Stimulated activated naive CD8-positive, alpha-beta T cell treated with anti-CD3 and anti-CD28 coated beads, Interleukin-15, Interleukin-2, amounts not matched to agents 100 ng/mL and 50 ng/mL, for 24 hours (primary cell): ENCODE measurements around the gene FBH1.

Experiments
- H3K27ac Mint-ChIP-seq: one replicate; pipeline ENCODE4 v1.8.0; 2021; ENCODE audit warnings: mild to moderate bottlenecking, mixed read lengths
- H3K27me3 Mint-ChIP-seq: one replicate; pipeline ENCODE4 v1.8.0; 2021; ENCODE audit warnings: mixed read lengths
- H3K36me3 Mint-ChIP-seq: one replicate; pipeline ENCODE4 v1.8.0; 2021; ENCODE audit warnings: low read depth, mixed read lengths
- H3K4me1 Mint-ChIP-seq: one replicate; pipeline ENCODE4 v1.8.0; 2021; ENCODE audit warnings: low read depth, mixed read lengths
- H3K4me3 Mint-ChIP-seq: one replicate; pipeline ENCODE4 v1.8.0; 2021; ENCODE audit warnings: mild to moderate bottlenecking, mixed read lengths
- H3K9me3 Mint-ChIP-seq: one replicate; pipeline ENCODE4 v1.8.0; 2021; ENCODE audit warnings: mixed read lengths

The FBH1 gene

DNA sequence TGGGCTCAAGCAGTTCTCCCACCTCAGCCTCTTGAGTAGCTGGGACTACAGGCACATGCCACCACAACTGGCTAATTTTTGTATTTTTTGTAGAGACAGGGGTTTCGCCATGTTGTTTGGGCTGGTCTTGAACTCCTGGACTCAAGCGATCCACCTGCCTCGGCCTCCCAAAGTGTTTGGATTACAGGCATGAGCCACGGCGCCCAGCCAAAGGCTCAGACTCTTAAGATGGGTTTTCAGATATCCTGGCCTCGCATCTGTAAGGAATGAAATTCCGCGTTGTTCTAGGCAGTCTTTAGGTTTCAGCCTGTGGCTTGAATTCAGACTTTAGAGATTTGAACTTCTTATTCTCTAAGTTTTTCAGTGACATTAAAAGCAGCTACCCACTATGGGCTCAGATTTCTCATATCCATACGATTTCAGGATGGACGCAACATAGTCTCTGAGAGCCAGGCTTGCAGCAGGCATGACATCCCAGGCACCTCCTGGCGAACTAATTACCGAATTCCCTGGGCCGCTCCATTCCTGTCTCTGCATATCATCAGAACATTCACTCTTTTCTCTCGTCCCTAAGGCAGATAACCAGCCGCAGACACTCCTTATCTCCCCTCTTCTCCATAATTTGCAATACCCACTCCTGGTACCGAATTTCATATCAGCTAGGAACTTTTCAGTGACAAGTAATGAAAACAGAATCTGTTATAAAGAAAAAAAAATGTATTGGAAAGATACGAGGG lies 57.6 kb downstream of the FBH1 start:
- Mint-ChIP-seq H3K9me3 (no peaks in the 10 kb centered on the region), H3K4me3 (no peak overlapping the region), H3K4me1 (peaks cover 12% of the 10 kb centered on the region), H3K36me3 (peaks cover 8% of the 10 kb centered on the region), H3K27me3 (no peaks in the 10 kb centered on the region), H3K27ac (no peak overlapping the region)

DNA sequence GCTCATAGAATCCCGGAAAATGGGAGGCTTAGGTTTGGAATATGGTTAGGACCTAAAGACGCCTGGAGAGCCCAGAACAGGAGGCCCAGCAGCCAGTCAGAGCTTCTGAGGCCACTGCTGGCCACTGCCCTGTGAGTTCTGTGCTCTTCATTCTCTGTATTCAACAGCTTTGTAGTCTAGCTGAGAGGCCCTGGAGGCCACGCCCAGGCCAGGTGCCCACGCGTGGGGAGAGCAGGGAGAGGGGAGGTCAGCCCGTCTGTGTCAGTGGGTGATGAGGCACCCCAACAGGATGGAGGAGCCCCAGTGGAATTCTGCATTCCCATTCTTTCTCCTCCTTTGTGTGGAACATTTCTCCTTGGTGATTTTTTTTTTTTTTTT lies 58.2 kb downstream of the FBH1 start:
- Mint-ChIP-seq H3K27ac (no peak overlapping the region), H3K9me3 (no peaks in the 10 kb centered on the region), H3K4me3 (no peak overlapping the region), H3K27me3 (no peaks in the 10 kb centered on the region), H3K4me1 (peaks cover 12% of the 10 kb centered on the region), H3K36me3 (peaks cover 11% of the 10 kb centered on the region)

DNA sequence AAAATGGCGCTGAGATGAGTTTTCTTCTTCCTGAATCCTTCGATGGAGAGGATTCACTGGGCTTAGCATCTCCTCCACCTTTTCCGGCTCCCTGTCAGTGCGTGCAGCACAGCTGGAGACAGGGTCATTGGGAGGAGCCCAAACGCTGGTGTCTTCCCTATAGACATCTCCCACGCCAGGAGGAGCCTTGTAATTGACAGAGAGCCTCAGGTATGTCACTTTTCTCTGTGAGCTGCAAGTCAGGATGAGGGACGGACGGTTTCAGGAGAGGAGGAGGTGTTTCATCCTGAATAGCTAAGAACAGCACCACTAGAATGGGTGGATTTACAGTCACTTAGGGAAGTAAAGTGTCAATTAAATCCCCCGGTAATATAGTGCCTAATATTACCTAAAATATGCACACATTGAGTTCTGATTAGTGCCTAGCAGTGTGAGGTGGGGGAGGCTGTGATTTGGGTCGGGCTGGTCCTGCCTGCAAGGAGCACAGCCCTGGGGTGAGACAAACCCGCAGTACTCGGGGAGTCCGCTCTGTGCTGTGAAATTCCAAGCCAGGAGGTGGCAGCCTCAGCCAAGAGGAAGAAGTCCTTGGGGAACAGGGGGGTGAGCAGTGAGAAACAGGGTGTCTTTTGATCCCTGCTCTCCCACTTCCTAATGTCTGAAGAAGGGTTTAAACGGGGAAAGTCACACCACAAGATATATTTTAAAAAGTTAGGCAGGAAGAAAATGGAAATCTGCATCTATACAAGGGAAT lies 59.1 kb downstream of the FBH1 start:
- Mint-ChIP-seq H3K27me3 (no peaks in the 10 kb centered on the region), H3K27ac (no peak overlapping the region), H3K4me3 (no peak overlapping the region), H3K9me3 (no peaks in the 10 kb centered on the region), H3K36me3 (peaks cover 17% of the 10 kb centered on the region), H3K4me1 (peaks cover 12% of the 10 kb centered on the region)

- Mint-ChIP-seq H3K9me3 (no peaks in the 10 kb centered on the region), H3K4me3 (no peak overlapping the region), H3K27me3 (no peaks in the 10 kb centered on the region), H3K4me1 (no peaks in the 10 kb centered on the region), H3K36me3 (peaks cover 21% of the 10 kb centered on the region), H3K27ac (no peak overlapping the region)
Measured at GRCh38 chr10:5951167-5951711, 61.2 kb downstream of the FBH1 start.

DNA sequence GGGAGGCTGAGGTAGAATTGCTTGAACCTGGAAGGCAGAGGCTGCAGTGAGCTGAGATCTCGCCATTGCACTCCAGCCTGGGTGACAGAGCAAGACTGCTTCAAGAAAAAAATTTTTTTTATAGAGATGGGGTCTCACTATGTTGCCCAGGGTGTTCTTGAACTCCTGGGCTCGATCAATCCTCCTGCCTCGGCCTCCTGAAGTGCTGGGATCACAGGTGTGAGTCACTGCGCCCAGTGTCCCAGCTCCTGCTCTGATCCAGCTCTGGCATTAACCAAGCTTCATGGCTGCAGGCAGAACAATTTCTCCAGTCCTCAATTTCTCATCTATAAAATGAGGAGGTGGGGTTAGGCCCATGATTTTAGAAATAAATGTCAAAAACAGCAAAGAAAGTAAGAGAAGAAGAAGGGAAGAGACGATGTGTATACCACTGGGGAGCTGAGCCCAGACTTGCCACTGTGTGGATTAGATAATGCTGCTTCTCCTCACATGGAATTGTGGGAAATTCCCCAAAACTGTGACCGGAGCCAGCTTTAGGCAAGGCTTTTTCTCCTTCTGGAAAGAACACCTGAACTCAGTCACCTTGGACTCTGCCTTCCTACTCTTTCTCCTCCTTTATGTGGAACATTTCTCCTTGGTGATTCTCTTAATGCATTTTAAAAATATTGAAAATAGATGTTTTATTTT lies 61.8 kb downstream of the FBH1 start:
- peaks cover 27% of the 10 kb centered on the region for H3K36me3 Mint-ChIP-seq
- H3K27ac Mint-ChIP-seq, result no peak overlapping the region
- H3K9me3 Mint-ChIP-seq, result no peaks in the 10 kb centered on the region
- no peak overlapping the region for H3K4me3 Mint-ChIP-seq
- no peaks in the 10 kb centered on the region for H3K27me3 Mint-ChIP-seq
- H3K4me1 Mint-ChIP-seq, result no peaks in the 10 kb centered on the region

GRCh38 chr10:5952731-5953385 lies 62.8 kb downstream of the FBH1 start:
- H3K27ac Mint-ChIP-seq, result no peak overlapping the region
- H3K36me3 Mint-ChIP-seq, result peaks cover 29% of the 10 kb centered on the region
- H3K27me3 Mint-ChIP-seq, result no peaks in the 10 kb centered on the region
- no peaks in the 10 kb centered on the region for H3K4me1 Mint-ChIP-seq
- H3K9me3 Mint-ChIP-seq, result no peaks in the 10 kb centered on the region
- H3K4me3 Mint-ChIP-seq, result no peak overlapping the region

DNA sequence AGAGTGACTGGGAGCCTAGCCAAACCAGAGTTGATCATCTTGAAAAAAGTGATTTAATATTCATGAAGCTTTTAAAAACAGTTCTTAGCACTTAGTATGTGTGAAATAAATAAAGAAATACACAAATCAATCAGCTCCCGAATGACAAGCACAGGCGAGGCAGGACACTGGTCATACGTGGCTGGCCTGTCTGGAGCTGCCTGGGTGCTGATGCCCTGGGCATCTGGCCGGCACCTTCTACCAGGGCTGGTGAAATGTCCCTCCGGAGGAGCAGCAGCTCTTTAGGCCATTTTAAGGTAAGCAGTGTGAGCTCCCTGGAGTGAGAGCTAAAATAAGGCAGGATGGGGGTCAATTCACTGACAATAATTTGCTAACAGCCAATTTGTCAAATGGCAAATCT lies 63.6 kb downstream of the FBH1 start:
- no peaks in the 10 kb centered on the region for H3K27me3 Mint-ChIP-seq
- no peak overlapping the region for H3K4me3 Mint-ChIP-seq
- H3K4me1 Mint-ChIP-seq, result no peaks in the 10 kb centered on the region
- no peak overlapping the region for H3K27ac Mint-ChIP-seq
- peaks cover 36% of the 10 kb centered on the region for H3K36me3 Mint-ChIP-seq
- no peaks in the 10 kb centered on the region for H3K9me3 Mint-ChIP-seq

DNA sequence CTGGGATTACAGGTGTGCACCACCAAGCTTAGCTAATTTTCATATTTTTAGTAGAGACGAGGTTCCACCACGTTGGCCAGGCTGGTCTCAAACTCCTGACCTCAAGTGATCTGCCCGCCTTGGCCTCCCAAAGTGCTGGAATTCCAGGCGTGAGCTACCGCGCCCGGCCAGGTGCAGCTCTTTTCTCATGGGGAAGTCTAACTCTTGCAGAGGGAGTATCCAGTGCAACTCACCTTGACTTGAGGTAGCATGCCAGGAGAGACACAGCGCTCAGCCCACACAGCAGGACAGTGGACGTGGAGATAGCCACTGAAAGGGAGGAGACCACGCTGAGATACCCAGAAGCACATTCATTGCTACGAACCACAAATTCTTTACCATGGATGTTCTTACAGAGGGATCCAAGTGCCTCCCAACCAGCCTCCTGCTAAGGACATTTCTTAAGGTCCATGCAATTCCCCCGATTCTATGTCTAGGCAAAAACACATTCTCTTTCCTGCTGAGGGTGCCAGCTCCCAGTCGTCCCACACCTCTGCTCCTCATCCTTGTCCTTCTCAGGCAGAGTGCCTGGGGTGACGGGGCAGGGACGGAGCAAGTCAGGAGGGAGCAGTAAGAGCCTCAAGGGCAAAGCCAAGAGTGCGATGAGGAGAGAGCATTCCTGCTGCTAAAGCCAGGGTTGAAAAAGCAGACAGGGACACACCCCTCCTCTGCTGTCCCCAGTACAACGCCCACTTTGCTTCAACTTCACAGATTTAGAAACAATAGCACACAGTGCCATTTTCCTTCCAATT lies 66.3 kb downstream of the FBH1 start:
- no peaks in the 10 kb centered on the region for H3K9me3 Mint-ChIP-seq
- no peak overlapping the region for H3K4me3 Mint-ChIP-seq
- H3K4me1 Mint-ChIP-seq, result no peaks in the 10 kb centered on the region
- no peak overlapping the region for H3K27ac Mint-ChIP-seq
- peaks cover 57% of the 10 kb centered on the region for H3K36me3 Mint-ChIP-seq
- no peaks in the 10 kb centered on the region for H3K27me3 Mint-ChIP-seq

GRCh38 chr10:5958077-5958476 lies 68.0 kb downstream of the FBH1 start:
- peaks cover 62% of the 10 kb centered on the region for H3K36me3 Mint-ChIP-seq
- no peaks in the 10 kb centered on the region for H3K27me3 Mint-ChIP-seq
- H3K9me3 Mint-ChIP-seq, result no peaks in the 10 kb centered on the region
- no peaks in the 10 kb centered on the region for H3K4me1 Mint-ChIP-seq
- H3K4me3 Mint-ChIP-seq, result no peak overlapping the region
- no peak overlapping the region for H3K27ac Mint-ChIP-seq

DNA sequence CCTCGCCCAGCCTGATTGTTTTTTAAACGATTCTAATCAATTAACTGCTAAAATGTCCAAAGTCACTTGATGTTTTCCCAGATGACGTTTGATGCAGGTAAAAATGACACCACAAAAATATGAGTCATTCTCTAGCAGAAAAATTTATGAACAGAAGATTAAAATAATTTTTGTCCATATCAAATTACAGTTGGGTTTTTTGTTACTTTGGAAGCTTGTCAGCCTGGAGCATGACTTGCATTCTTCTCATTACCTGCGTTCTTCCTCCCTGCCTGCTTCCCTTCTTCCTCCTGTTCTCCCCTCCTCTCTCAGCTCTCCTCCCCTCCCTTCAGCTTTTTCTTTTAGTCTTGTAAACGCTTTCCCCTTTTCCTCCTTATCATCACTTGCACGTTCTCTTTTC lies 68.6 kb downstream of the FBH1 start:
- H3K4me3 Mint-ChIP-seq, result no peak overlapping the region
- H3K9me3 Mint-ChIP-seq, result no peaks in the 10 kb centered on the region
- no peaks in the 10 kb centered on the region for H3K4me1 Mint-ChIP-seq
- no peaks in the 10 kb centered on the region for H3K27me3 Mint-ChIP-seq
- H3K36me3 Mint-ChIP-seq, result peaks cover 60% of the 10 kb centered on the region
- no peak overlapping the region for H3K27ac Mint-ChIP-seq

DNA sequence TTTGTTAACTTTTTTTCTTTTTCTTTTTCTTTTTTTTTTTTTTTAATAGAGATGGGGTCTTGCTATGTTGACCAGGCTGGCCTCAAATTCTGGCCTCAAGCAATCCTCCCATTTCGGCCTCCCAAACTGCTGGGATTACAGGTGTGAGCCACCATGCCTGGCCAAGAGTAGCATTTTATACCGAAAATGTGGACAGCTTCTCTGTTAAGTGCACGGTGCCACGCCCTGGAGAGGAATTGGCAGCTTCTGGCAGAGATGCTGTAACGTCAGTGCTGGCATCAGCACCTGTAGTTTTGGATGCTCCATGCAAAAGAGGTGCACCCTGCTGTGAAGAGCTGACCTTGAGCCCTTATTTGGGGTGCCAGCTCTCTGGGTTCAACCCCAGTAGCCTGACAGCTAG lies 69.1 kb downstream of the FBH1 start:
- Mint-ChIP-seq H3K4me3 (no peak overlapping the region), H3K4me1 (no peaks in the 10 kb centered on the region), H3K9me3 (no peaks in the 10 kb centered on the region), H3K27ac (no peak overlapping the region), H3K27me3 (no peaks in the 10 kb centered on the region), H3K36me3 (peaks cover 61% of the 10 kb centered on the region)

GRCh38 chr10:5959581-5960069 lies 69.6 kb downstream of the FBH1 start:
- Mint-ChIP-seq H3K36me3 (peaks cover 66% of the 10 kb centered on the region), H3K4me3 (no peak overlapping the region), H3K27me3 (no peaks in the 10 kb centered on the region), H3K4me1 (no peaks in the 10 kb centered on the region), H3K27ac (no peak overlapping the region), H3K9me3 (no peaks in the 10 kb centered on the region)

DNA sequence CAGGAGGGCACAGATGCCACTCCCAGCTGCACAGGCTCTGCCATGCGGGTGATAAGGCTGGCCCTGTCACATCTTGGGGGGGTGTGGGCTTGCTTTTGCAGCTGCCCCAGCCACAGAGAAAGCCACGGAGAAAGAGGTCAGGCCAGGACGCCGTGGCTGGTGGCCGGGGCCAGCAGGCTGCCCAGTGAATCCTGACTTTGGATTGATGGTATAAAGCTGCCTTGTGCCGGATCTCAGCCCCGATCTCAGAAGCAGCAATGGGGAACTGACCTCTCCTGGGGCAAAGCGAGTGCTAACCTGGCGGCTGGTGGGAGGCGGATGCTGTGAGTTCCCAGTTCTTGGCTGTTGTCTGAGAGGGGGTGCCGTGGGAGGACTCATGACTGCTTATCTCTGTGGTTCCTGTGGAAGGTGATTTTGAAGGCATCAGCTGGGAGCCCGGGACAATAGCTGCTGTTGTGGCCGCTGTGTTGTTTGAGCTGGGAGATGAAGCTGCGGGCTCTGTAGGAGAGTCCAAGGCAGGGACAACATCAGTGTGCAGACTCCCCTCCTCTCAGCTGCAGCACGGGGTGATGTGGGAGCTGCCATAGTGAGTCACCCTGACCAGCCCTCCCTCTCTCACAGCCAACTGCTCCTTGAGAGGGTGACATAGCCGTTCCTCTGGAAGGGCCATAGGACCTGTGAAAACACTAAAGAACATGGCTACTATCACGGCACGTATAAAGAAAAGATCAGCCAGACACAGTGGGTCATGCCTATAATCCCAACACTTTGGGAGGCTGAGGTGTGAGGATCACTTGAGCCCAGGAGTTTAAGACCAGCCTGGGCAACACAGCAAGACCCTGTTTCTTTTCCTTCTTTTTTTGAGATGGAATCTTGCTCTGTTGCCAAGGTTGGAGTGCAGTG lies 70.3 kb downstream of the FBH1 start:
- no peak overlapping the region for H3K27ac Mint-ChIP-seq
- no peak overlapping the region for H3K4me3 Mint-ChIP-seq
- peaks cover 69% of the 10 kb centered on the region for H3K36me3 Mint-ChIP-seq
- H3K27me3 Mint-ChIP-seq, result no peaks in the 10 kb centered on the region
- H3K9me3 Mint-ChIP-seq, result no peaks in the 10 kb centered on the region
- H3K4me1 Mint-ChIP-seq, result no peaks in the 10 kb centered on the region
